Neural crest cell (in vitro differentiated cells): ENCODE measurements around the gene ARMH3. TPM values are rescaled to one million over a fixed set of nuclear protein-coding genes. Genes with fewer than 3 reads are reported as not detected.

Experiments used
- DNase-seq: peaks from one replicate; pipeline ENCODE4 v3.0.0; 2021; ENCODE audit warnings: low read depth, mixed read lengths, low spot score
- H3K27ac Mint-ChIP-seq: one replicate; pipeline ENCODE4 v1.8.0; 2021; ENCODE audit warnings: mild to moderate bottlenecking, mixed read lengths; ENCODE audit not compliant: unreplicated experiment
- H3K27me3 Mint-ChIP-seq: 2 replicates; pipeline ENCODE4 v1.8.0; 2021; ENCODE audit warnings: low read depth, mild to moderate bottlenecking, mixed read lengths
- H3K36me3 Mint-ChIP-seq: 2 replicates; pipeline ENCODE4 v1.8.0; 2021; ENCODE audit warnings: low read depth, mild to moderate bottlenecking, mixed read lengths
- H3K4me1 Mint-ChIP-seq: 2 replicates; pipeline ENCODE4 v1.8.0; 2021; ENCODE audit warnings: mixed read lengths
- H3K4me3 Mint-ChIP-seq: one replicate; pipeline ENCODE4 v1.8.0; 2021; ENCODE audit warnings: mild to moderate bottlenecking, mixed read lengths
- H3K9me3 Mint-ChIP-seq: 2 replicates; pipeline ENCODE4 v1.8.0; 2021; ENCODE audit warnings: mixed read lengths
- CTCF ChIP-seq: fragments of 200-600 bp; sonication (generic); conservative IDR thresholded peaks from 2 replicates; pipeline ENCODE4 v1.5.0; 2021; ENCODE audit warnings: antibody characterized with exemption, mild to moderate bottlenecking
- total RNA-seq: library from RNA; stranded (reverse); gene quantifications from 2 replicates; pipeline ENCODE4 v1.2.1, GENCODE V29; 2021

Gene ARMH3
- total RNA-seq, 1 donor from 2014 or later, result 24.4 TPM

GRCh38 chr10:101893510-101894120, 162.4 kb downstream of the ARMH3 start:
- Mint-ChIP-seq H3K4me1 (peaks cover 13% of the 10 kb centered on the region), H3K9me3 (no peaks in the 10 kb centered on the region), H3K27me3 (no peaks in the 10 kb centered on the region), H3K36me3 (no peaks in the 10 kb centered on the region), H3K4me3 (no peak overlapping the region), H3K27ac (no peak overlapping the region)
- no peak for TF ChIP-seq CTCF
- no peak for DNase-seq

GRCh38 chr10:101892782-101893391, 163.1 kb downstream of the ARMH3 start:
- Mint-ChIP-seq H3K27me3 (no peaks in the 10 kb centered on the region), H3K27ac (no peak overlapping the region), H3K4me1 (peaks cover 20% of the 10 kb centered on the region), H3K4me3 (no peak overlapping the region), H3K36me3 (no peaks in the 10 kb centered on the region), H3K9me3 (no peaks in the 10 kb centered on the region)
- TF ChIP-seq CTCF, result no peak
- no peak for DNase-seq

GRCh38 chr10:101889256-101890210, 166.4 kb downstream of the ARMH3 start:
- no peak overlapping the region for H3K4me3 Mint-ChIP-seq
- H3K27ac Mint-ChIP-seq, result no peak overlapping the region
- DNase-seq, result peak; percentile 79
- H3K36me3 Mint-ChIP-seq, result no peaks in the 10 kb centered on the region
- H3K4me1 Mint-ChIP-seq, result peaks cover 29% of the 10 kb centered on the region
- H3K9me3 Mint-ChIP-seq, result no peaks in the 10 kb centered on the region
- H3K27me3 Mint-ChIP-seq, result no peaks in the 10 kb centered on the region
- peak; percentile 94 for TF ChIP-seq CTCF

GRCh38 chr10:101888251-101888949, 167.6 kb downstream of the ARMH3 start:
- Mint-ChIP-seq H3K9me3 (no peaks in the 10 kb centered on the region), H3K4me3 (peak overlapping the region; percentile 8), H3K36me3 (no peaks in the 10 kb centered on the region), H3K4me1 (peaks cover 29% of the 10 kb centered on the region), H3K27ac (no peak overlapping the region), H3K27me3 (no peaks in the 10 kb centered on the region)
- no peak for TF ChIP-seq CTCF
- no peak for DNase-seq

GRCh38 chr10:101887775-101888174, 168.2 kb downstream of the ARMH3 start:
- H3K27ac Mint-ChIP-seq, result no peak overlapping the region
- DNase-seq, result no peak
- no peak for TF ChIP-seq CTCF
- H3K4me3 Mint-ChIP-seq, result no peak overlapping the region
- H3K27me3 Mint-ChIP-seq, result no peaks in the 10 kb centered on the region
- H3K4me1 Mint-ChIP-seq, result peaks cover 29% of the 10 kb centered on the region
- no peaks in the 10 kb centered on the region for H3K36me3 Mint-ChIP-seq
- no peaks in the 10 kb centered on the region for H3K9me3 Mint-ChIP-seq
